Activated gamma-delta T cell treated with anti-CD3 and anti-CD28 coated beads, Interleukin-2, amount 50 U/mL, for 16 hours (primary cell): Measurements from ENCODE around the gene FBXO15.

Source experiments
- DNase-seq: peaks from one replicate; pipeline ENCODE4 v3.0.0-alpha.2; 2020; ENCODE audit warnings: low read depth

Gene FBXO15

DNA sequence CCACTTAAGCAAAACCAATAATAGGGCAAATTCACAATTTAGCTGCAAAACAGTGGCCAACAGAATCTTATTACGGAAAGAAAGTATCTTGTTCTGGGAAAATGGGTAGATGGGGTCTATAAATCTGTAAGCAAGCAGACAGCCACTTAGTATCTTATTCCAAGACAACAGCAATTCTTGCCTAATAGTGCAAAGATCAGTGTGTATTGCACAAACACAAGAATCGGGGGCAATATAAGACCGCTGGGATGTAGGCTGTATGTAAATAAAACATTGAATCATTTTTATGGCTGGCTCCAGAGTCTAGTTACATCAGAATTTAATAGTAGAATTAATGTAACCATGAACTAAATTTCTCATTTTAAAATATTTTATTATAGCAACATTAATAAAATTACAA lies 85.6 kb downstream of the FBXO15 start:
- no peak for DNase-seq

GRCh38 chr18:74060579-74060978 lies 87.1 kb downstream of the FBXO15 start:
- DNase-seq = no peak

- no peak for DNase-seq
Measured at GRCh38 chr18:74050807-74051206, 96.8 kb downstream of the FBXO15 start.

DNA sequence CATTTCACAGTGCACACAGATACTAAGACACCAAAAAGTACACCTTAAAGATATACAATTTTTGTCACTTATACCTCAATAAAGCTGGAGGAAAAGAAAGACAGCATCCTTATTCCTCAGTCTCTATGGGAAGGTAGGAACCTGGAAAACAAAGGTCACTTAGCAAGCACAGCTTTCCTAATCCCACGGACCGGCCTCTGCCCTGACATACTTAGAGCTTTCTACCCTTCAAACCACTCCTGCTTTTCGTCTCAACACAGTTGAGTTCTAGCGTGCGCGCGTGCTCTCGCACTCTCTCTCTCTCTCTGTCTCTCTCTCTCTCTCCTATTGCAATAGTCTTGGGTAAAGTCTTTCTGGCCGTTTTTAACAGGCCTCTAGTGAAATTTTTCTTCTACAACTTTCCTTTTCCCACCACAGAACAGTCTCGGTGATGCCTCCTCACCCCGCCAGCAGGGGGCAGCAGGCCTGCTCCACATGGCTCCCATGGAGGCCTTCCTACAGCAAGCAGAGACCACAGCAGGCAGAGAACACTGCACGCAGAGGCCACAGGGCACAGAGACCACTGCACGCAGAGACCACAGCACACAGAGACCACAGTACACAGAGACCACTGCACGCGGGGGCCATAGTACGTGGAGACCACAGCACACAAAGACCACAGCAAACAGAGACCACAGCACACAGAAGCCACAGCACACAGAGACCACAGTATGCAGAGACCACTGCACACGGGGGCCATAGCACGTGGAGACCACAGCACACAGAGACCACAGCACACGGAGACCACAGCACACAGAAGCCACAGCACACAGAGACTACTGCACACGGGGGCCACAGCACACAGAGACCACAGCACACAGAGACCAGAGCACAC lies 106.9 kb downstream of the FBXO15 start:
- peak; percentile 32 for DNase-seq

- no peak for DNase-seq
Measured at GRCh38 chr18:74040008-74040407, 107.6 kb downstream of the FBXO15 start.

DNA sequence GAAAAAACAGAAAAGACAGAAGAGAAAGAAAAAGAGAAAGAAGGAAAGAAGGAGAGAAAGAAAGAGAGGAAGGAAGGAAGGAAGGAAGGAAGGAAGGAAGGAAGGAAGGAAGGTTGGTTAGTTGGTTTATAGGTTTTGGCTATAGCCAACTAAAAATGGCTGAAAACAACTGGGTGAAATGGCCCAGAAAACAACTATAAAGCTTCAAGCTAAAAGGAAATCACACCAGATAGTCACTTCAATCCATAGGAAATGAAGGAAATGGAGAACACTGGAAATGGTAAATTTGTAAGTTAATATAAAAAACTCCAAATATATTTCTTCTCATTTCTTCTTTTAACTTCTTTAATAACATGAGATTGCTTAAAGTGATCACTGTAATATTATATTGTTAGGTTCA lies 118.5 kb downstream of the FBXO15 start:
- DNase-seq = no peak
